ENCODE results near the gene CLPTM1. TPM values are rescaled to one million over a fixed set of nuclear protein-coding genes. Genes with fewer than 3 reads are reported as not detected.
A peak's percentile ranks its signal among the peaks of the same experiment; 100 is the strongest.
"Not testable (repeated sequence)": the region's sequence is repeated elsewhere in the genome, so short reads cannot be mapped to it uniquely, and the experiment has no call there.

Gene CLPTM1
- total RNA-seq, result 38.3 TPM

DNA sequence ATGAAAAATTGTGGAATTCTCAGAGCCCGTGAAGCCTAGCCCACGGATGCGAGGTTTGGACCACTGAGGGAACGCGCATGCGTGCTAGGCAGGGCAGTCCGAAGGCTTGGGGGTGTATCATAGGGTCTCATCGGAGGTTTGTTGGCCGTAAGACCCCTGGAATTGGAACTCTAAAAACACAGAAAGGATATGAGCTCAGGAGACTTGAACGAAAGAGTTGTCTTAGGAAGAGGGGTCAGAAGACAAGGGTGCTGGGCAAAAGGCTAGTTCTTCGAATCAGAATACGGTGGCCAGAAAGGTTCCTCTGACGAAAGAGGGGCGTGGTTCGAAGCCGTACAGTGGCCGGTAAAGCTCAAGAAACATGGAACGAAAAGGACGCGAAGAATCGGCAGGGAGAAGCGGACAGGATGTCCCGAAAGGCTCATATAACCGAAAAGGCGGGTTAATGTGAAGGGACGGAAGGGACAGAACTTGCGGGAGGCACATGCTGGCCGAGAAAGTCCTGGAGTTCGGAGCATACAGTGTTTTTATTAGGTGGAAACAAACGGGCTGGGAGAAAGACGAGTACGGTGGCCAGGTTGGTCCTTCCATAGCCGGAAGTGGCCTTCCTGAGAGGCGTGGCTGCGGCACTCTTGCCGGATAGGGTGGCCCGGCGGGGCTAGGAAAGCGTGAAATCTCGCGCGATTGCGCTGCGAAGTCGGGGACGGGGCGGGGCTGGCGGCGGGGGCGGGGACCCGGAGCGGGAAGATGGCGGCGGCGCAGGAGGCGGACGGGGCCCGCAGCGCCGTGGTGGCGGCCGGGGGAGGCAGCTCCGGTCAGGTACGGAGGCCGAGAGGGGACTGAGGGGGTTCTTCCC, at the start of gene CLPTM1:
Gene CLPTM1 (plus strand): TSS at position 732 of the 856 bp plus-strand sequence. CDS start 16 bp downstream, at position 748.
- DNase-seq, result peak; percentile 98

DNA sequence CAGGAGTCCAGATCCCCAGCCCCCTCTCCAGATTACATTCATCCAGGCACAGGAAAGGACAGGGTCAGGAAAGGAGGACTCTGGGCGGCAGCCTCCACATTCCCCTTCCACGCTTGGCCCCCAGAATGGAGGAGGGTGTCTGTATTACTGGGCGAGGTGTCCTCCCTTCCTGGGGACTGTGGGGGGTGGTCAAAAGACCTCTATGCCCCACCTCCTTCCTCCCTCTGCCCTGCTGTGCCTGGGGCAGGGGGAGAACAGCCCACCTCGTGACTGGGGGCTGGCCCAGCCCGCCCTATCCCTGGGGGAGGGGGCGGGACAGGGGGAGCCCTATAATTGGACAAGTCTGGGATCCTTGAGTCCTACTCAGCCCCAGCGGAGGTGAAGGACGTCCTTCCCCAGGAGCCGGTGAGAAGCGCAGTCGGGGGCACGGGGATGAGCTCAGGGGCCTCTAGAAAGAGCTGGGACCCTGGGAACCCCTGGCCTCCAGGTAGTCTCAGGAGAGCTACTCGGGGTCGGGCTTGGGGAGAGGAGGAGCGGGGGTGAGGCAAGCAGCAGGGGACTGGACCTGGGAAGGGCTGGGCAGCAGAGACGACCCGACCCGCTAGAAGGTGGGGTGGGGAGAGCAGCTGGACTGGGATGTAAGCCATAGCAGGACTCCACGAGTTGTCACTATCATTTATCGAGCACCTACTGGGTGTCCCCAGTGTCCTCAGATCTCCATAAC, 49.6 kb upstream of the CLPTM1 start, which contains the start of gene APOE:
Gene APOE (plus strand): TSS at position 360 of the 724 bp plus-strand sequence. CDS start 829 bp downstream, outside the sequence.
- DNase-seq, result no peak

- DNase-seq, result no peak
Measured at GRCh38 chr19:44907613-44908012, 47.6 kb upstream of the CLPTM1 start.

DNA sequence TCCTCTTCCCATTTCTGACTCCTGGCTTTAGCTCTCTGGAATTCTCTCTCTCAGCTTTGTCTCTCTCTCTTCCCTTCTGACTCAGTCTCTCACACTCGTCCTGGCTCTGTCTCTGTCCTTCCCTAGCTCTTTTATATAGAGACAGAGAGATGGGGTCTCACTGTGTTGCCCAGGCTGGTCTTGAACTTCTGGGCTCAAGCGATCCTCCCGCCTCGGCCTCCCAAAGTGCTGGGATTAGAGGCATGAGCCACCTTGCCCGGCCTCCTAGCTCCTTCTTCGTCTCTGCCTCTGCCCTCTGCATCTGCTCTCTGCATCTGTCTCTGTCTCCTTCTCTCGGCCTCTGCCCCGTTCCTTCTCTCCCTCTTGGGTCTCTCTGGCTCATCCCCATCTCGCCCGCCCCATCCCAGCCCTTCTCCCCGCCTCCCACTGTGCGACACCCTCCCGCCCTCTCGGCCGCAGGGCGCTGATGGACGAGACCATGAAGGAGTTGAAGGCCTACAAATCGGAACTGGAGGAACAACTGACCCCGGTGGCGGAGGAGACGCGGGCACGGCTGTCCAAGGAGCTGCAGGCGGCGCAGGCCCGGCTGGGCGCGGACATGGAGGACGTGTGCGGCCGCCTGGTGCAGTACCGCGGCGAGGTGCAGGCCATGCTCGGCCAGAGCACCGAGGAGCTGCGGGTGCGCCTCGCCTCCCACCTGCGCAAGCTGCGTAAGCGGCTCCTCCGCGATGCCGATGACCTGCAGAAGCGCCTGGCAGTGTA, 46.9 kb upstream of the CLPTM1 start:
- no peak for DNase-seq

DNA sequence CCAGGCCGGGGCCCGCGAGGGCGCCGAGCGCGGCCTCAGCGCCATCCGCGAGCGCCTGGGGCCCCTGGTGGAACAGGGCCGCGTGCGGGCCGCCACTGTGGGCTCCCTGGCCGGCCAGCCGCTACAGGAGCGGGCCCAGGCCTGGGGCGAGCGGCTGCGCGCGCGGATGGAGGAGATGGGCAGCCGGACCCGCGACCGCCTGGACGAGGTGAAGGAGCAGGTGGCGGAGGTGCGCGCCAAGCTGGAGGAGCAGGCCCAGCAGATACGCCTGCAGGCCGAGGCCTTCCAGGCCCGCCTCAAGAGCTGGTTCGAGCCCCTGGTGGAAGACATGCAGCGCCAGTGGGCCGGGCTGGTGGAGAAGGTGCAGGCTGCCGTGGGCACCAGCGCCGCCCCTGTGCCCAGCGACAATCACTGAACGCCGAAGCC, 46.3 kb upstream of the CLPTM1 start:
- no peak for DNase-seq

GRCh38 chr19:44909775-44910174, 45.4 kb upstream of the CLPTM1 start:
- DNase-seq, result no peak

- DNase-seq, result not testable (repeated sequence)
Measured at GRCh38 chr19:44911896-44912295, 43.3 kb upstream of the CLPTM1 start.

DNA sequence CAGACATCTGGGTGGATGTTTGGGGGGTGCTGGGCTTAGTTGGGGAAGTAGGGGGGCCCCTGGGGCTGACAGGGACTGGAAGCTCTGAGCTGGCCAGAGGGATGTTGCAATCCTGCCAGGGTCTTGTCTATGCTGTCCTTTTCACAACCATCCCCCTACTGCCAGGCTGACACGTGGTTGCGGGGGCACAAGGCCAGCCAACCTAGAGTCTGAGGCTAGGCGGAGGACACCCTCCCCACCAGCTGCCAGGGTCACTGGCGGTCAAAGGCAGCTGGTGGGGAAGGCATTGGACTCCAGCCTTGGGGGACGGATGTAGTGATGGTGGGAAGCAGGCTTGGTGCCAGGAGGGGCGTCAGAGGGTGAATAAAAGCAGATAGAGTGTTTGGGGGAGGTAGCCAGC, 42.3 kb upstream of the CLPTM1 start:
- peak; percentile 94 for DNase-seq

GRCh38 chr19:44913512-44914432, 41.4 kb upstream of the CLPTM1 start:
- not testable (repeated sequence) for DNase-seq

DNA sequence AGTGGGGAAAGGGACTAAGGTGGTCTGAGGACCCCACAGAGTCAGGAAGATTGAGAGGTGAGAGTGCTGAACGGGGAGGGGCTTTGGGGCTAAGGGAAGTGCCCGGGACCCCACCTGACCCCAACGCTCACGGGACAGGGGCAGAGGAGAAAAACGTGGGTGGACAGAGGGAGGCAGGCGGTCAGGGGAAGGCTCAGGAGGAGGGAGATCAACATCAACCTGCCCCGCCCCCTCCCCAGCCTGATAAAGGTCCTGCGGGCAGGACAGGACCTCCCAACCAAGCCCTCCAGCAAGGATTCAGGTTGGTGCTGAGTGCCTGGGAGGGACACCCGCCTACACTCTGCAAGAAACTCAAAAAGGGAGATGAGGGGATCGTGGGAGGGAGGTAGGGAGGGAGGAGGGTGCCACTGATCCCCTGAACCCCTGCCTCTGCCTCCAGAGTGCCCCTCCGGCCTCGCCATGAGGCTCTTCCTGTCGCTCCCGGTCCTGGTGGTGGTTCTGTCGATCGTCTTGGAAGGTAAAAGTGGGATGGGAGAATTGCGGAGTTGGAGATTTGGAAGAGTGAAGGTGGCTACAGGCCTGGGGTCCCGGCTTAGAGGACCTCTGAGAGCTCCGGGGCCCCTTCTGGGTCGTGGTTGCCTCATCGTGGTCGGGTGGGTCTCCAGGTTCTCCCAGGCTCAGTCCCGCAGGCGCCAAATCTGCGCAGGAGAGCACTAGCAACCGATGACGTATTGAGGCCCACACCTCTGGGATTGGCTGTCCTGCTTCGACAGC, 40.6 kb upstream of the CLPTM1 start, which contains the start of gene APOC1:
Gene APOC1 (plus strand): TSS at position 176 of the 774 bp plus-strand sequence. CDS start 284 bp downstream, at position 460.
- DNase-seq, result peak; percentile 96

DNA sequence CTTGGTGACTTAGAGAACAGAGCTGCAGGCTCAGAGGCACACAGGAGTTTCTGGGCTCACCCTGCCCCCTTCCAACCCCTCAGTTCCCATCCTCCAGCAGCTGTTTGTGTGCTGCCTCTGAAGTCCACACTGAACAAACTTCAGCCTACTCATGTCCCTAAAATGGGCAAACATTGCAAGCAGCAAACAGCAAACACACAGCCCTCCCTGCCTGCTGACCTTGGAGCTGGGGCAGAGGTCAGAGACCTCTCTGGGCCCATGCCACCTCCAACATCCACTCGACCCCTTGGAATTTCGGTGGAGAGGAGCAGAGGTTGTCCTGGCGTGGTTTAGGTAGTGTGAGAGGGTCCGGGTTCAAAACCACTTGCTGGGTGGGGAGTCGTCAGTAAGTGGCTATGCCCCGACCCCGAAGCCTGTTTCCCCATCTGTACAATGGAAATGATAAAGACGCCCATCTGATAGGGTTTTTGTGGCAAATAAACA, 30.9 kb upstream of the CLPTM1 start:
- DNase-seq, result no peak

- peak; percentile 94 for DNase-seq
Measured at GRCh38 chr19:44925114-44925891, 29.9 kb upstream of the CLPTM1 start.

- not testable (repeated sequence) for DNase-seq
Measured at GRCh38 chr19:44926245-44927077, 28.7 kb upstream of the CLPTM1 start.

DNA sequence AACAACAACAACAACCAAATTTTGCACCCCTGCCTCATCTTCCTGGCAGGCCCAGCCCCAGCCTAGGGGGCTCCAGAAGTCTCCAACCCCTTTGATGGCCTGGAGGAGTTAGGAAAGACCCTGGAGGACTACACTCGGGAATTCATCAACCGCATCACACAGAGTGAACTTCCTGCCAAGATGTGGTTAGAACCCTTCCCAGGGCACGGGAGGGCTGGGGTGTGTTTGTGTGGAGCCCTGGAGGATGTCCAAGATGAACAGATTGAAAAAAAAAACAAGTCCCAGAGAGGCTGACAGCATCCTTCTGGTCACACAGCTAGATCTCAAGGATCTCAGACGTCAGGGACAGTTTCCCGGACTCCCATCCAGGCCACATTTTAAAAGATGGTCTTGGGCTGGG, 27.4 kb upstream of the CLPTM1 start:
- no peak for DNase-seq

GRCh38 chr19:44930088-44930487, 25.1 kb upstream of the CLPTM1 start:
- DNase-seq, result no peak

GRCh38 chr19:44931541-44931940, 23.6 kb upstream of the CLPTM1 start:
- no peak for DNase-seq

- no peak for DNase-seq
Measured at GRCh38 chr19:44939668-44940067, 15.5 kb upstream of the CLPTM1 start.

- DNase-seq, result no peak
Measured at GRCh38 chr19:44942067-44942571, 13.1 kb upstream of the CLPTM1 start, which contains the start of gene APOC4. Gene APOC4, plus strand, starts transcription at chr19:44942237. Its CDS starts 41 bp downstream, at chr19:44942278.
